Cardiac fibroblast (primary cell): ENCODE data around the gene PHF12.
A peak's percentile ranks its signal among the peaks of the same experiment; 100 is the strongest.

Experiments used
- DNase-seq, 2 donors: peaks; one replicate each; pipeline versions ENCODE4 v3.0.0 to v3.0.0-alpha.2; 2010; ENCODE audit warnings: low read depth in 2 of 2
- H3K4me3 ChIP-seq, 2 donors: replicated peaks in 1 of 2; 1 replicate in 1 of 2; 2 replicates in 1 of 2; pipeline ENCODE4 v1.5.1; 2011; ENCODE audit warnings: low read depth in 2 of 2, low read length in 2 of 2, mild to moderate bottlenecking in 2 of 2, moderate library complexity in 1 of 2
- TF ChIP-seq, protein P1 (sequence below): IDR thresholded peaks from one replicate; pipeline ENCODE4 v1.5.1; 2011; ENCODE audit warnings: low read depth, mild to moderate bottlenecking, low read length, inconsistent platforms

The PHF12 gene

DNA sequence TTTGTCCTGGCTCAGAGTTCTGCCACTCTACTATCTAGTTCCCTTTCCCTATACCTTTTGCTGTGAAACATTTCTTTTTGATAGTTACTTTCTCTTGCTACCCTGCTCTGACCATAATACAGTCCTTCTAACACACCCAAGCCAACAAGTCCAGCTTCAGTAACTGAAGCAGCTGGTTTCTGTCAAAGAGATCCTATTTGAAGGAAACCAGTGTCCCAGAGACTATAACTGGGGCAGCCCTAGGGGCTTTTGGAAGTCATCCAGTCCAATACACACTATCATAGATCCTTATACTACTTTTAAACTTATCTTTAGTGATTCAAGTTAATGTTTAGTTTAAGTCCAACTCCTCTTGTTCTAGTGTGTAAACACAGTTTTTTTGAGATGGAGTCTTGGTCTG lies 31.1 kb downstream of the PHF12 start:
- DNase-seq: no peak
- H3K4me3 ChIP-seq: no peak overlapping the region
- TF ChIP-seq, protein P1, sequence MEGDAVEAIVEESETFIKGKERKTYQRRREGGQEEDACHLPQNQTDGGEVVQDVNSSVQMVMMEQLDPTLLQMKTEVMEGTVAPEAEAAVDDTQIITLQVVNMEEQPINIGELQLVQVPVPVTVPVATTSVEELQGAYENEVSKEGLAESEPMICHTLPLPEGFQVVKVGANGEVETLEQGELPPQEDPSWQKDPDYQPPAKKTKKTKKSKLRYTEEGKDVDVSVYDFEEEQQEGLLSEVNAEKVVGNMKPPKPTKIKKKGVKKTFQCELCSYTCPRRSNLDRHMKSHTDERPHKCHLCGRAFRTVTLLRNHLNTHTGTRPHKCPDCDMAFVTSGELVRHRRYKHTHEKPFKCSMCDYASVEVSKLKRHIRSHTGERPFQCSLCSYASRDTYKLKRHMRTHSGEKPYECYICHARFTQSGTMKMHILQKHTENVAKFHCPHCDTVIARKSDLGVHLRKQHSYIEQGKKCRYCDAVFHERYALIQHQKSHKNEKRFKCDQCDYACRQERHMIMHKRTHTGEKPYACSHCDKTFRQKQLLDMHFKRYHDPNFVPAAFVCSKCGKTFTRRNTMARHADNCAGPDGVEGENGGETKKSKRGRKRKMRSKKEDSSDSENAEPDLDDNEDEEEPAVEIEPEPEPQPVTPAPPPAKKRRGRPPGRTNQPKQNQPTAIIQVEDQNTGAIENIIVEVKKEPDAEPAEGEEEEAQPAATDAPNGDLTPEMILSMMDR: no peak

DNA sequence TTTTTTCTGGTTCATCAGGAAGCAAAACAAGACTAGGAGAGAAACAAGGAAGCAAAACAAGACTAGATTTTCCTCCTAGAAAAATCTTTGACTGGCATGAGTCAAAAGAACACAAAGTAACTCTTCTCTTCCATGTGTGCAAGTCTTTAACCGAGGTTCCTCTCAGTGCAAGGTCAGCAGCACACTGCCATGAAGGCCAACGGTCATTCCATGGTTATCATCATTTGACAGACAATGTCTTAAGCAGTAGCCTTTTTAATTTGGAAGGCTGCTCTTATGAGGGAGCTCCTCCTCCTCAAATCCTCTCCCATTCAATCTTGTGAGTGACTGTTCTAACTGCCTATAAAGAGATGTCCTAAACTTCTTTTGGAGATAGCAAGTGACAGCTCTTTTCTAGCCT lies 33.0 kb downstream of the PHF12 start:
- TF ChIP-seq, protein P1: no peak
- H3K4me3 ChIP-seq: no peak overlapping the region
- no peak for DNase-seq

- no peak overlapping the region for H3K4me3 ChIP-seq
- no peak for DNase-seq
- TF ChIP-seq, protein P1: no peak
Observed at GRCh38 chr17:28917465-28917864, 33.9 kb downstream of the PHF12 start.

DNA sequence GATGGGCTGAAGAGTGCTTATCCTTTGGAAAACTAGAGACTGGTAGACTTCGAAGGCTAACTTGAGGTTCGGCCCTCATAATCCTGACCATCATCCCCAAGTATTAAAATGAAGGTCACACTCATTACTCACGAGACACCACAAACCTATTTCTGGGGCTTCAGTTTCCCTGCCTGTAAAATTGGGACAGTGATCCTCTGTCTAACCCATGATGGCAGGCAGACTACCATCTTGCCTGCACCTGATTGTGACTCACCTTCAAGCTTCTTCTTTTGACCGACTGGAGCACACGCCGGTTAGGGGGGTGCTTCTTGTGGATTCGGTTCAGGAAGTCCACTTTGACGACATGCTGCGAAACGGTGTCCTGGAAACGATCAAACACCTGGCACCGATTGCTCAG lies 34.3 kb downstream of the PHF12 start:
- no peak overlapping the region for H3K4me3 ChIP-seq
- no peak for DNase-seq
- TF ChIP-seq, protein P1: no peak

DNA sequence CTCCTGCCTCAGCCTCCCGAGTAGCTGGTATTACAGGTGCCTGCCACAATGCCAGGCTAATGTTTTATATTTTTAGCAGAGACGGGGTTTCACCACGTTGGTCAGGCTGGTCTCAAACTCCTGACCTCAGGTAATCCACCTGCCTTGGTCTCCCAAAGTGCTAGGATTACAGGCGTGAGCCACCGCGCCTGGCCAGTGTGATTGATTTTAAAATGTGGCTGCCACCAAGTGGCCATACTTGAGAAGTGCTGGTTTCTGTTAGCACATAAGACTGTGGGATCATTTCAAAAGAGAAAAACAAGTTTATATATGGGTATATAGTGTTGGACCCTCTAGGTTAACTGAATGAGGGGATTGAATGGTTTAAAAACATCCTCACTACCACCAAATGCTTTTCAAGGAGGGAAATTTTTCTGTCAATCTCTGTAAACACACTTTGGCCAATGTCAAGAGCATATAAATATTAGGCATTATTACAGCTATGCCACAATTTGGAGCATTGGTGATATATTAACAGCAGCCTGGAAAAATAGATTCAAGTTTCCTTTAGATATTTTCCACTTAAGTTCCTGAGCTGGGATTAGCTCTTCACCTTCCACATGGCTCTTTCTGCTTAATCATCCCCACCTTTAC lies 34.9 kb downstream of the PHF12 start:
- H3K4me3 ChIP-seq: no peak overlapping the region
- DNase-seq: peak; percentile 60 to 66
- TF ChIP-seq, protein P1: peak; percentile 58

- no peak for DNase-seq
- TF ChIP-seq, protein P1: no peak
- H3K4me3 ChIP-seq: no peak overlapping the region
Observed at GRCh38 chr17:28912938-28913333, 38.4 kb downstream of the PHF12 start.

DNA sequence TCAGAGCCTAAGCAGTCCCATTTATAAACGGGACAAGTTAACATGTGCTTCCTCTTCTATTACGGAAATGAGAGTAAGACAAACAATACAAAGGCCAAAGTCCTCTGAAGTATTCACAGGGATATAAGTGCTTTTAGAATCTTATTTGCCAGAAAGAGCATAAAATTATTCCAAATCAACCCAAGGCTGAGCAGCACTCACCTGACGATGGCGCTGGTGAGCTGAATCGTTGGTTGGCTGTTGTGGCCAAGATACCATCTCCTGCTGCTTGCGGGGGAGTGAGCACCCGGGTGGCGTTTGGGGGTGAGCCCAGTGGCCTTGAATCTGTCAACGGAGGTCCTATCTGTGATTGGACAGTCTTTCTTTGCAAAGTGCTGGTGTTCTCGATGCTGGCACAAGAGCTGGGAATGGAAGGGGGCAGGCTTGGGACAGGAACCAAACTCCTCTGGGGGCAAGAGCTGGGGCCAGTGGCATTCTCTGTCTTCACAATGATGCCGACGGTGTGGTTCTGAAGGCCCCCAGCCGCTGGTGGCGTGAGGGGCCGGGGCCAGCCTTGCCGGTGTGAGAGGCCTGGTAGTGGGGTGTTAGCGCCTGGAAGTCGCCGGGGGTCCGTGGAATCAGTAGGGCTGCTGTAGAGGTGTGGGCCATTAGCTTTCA lies 38.9 kb downstream of the PHF12 start:
- no peak overlapping the region for H3K4me3 ChIP-seq
- DNase-seq: no peak
- TF ChIP-seq, protein P1: peak; percentile 30
